GM12872 (cell line): ENCODE results near the gene SRGAP3.

Experiments
- TF ChIP-seq, protein P1 (sequence below): IDR thresholded peaks from 3 replicates; pipeline ENCODE4 v1.5.1; 2011; ENCODE audit warnings: low read depth, mild to moderate bottlenecking, low read length, moderate library complexity; ENCODE audit not compliant: insufficient read depth

Gene SRGAP3

DNA sequence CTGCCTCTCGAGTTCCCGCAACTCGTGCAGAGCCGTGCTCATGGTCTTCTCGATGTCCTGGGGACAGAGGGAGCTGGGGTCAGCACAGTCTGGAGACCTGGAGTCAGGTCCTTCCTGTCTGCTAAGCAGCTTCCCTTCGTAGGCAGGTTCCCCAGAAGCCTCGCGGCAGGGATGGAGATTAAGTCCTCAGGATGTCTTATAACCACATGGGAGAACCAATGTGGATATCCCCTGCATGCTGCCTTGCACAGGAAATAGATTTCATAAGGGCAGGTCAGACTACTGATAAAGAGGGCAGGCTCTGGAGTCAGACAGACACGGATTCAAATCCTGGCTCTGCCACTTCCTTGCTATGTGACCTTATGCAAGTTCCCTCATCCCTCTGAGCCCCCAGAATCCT is 263.6 kb downstream of the SRGAP3 start:
- TF ChIP-seq, protein P1, sequence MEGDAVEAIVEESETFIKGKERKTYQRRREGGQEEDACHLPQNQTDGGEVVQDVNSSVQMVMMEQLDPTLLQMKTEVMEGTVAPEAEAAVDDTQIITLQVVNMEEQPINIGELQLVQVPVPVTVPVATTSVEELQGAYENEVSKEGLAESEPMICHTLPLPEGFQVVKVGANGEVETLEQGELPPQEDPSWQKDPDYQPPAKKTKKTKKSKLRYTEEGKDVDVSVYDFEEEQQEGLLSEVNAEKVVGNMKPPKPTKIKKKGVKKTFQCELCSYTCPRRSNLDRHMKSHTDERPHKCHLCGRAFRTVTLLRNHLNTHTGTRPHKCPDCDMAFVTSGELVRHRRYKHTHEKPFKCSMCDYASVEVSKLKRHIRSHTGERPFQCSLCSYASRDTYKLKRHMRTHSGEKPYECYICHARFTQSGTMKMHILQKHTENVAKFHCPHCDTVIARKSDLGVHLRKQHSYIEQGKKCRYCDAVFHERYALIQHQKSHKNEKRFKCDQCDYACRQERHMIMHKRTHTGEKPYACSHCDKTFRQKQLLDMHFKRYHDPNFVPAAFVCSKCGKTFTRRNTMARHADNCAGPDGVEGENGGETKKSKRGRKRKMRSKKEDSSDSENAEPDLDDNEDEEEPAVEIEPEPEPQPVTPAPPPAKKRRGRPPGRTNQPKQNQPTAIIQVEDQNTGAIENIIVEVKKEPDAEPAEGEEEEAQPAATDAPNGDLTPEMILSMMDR, result no peak

DNA sequence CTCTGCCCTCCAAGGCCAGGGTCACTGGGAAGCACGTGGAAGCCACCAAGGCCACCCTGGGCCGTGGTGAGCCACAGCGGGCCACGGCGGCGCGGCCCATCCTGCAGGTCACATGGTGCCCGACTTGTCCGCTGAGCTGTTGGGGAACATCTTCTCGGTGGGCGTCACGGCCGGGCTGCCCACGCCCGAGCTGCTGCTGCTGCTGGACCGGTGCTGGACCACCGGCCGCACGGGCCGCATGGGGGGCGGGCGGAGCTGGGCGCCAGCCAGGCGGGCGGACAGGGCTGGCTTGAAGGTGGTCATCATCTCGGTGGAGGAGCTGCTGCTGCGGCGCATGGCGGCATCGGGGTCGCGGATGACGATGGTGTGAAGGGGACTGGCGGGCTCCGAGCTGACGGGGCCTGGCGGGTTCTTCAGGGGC is 264.0 kb downstream of the SRGAP3 start:
- TF ChIP-seq, protein P1, result no peak

DNA sequence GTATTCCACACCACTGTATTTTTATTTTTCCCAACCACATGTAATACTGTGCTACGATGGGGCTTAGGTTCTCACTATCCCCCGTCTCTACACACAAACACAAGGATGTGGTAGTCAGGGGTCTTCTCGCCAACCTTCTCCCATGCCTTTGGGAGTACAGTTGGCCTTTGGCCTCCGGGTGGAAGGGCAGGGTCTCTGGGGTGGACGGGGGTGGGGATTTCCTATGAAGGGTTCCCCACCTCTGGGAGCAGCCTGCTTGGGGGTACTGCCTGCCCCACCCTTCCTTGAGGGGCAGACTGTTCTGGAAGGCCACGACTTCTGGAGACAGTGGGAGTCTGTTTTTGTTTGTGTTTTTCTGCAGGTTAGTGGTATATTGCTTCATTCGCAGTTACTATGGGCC is 264.9 kb downstream of the SRGAP3 start:
- TF ChIP-seq, protein P1, result no peak

DNA sequence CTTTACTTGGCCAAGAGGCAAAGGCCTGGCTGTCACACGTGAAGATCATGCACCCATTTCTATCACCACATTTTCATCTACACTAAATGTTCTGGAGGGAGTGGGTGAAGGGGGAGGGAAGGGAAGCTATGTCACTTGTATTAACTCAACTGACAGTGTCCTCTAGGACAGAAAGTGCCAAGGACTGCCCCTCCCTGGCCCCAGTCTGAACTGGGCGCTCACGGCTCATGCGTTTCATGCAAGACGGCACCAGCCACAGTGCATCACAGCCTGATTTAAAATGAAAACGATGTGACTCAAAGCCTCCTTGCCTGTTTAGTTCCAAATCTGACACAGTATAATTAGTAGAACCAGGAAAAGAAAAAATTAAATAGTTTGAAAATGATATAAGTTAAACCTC is 265.4 kb downstream of the SRGAP3 start:
- TF ChIP-seq, protein P1, result no peak

DNA sequence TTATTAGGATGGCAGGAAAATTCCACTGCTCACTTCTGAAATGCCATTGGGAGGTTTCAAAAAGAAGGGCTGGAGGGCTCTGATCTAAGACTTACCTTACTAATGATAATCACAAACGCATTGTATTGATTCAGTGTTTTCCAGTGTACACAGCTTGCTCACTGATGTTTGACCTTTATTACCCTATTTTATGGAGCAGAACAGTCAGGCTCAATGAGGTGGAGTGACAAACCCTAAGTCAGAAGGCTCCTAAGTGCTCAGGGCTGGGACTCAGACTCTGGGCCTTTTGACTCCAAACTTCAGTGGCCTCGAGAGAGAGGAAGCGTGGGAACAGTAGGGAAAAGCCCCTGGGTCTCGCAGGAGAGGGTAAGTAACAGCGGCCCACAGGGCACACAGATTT is 265.9 kb downstream of the SRGAP3 start:
- TF ChIP-seq, protein P1, result no peak

DNA sequence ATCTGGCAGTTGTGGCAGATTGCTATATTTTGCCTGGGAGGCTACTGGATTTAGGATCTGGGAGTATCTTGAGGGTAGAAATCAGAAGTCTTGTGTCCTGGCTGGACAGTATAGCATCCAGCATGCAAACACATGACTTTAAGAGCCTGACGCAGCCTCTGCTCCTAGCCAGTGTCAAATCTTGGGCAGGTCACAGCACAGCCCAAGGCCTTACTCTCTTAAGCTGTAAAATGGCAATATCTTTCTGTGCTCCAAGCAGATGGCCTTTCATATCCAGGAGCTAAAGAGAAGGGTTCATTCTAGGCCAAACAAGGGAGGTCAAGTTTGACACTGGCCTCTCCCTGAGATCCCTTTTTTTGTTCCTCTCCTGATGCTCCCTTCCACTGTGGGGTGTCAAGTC is 266.4 kb downstream of the SRGAP3 start:
- TF ChIP-seq, protein P1, result no peak

DNA sequence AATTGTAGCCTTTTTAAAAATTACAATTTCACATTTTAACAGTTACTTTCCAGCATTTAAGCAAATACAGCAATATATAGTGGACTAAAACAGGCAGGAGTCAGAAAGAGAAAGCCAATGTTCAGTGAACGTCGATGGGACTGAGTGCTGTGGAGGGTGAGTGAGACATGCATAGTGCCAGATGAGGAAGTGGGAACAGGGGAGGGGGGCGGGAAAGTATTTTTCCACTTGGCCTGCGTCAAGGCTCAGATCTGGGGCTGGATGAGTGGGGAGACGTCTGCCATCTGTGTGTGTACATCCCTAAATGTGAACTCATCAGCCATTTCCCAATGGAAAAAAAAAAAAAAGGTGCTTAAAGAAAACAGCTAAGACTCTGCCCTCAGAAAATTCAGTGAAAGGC is 266.9 kb downstream of the SRGAP3 start:
- TF ChIP-seq, protein P1, result no peak

DNA sequence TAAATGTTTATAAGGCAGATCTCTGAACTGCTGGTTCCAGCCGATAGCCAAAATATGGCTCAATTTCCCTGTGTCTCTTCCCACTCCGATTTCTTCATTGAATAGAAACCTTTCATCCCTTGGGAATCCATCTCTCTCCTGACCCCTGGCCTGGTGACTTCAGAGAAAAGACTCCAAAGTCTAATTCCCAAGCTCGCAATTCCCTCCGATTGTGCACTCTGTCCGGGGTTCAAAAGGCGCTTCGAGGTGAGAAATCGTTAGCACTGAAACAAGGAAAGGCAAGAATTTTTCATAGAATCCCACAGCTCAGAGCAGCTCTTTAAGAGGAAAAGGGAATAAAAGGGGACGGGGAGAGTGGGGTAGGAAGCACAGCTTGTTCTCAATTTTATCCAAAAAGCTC is 267.7 kb downstream of the SRGAP3 start:
- TF ChIP-seq, protein P1, result no peak
